Liver (tissue), 9 donors: ENCODE results near the gene RPL5. TPM values are rescaled to one million over a fixed set of nuclear protein-coding genes. Genes with fewer than 3 reads are reported as not detected.

ENCODE experiments used
- DNase-seq: peaks from one replicate; pipeline ENCODE4 v3.0.0-alpha.2; 2017; ENCODE audit warnings: low spot score
- H3K27ac ChIP-seq, 2 donors: one replicate each; pipeline ENCODE4 v1.7.0; 2013; ENCODE audit warnings: inconsistent platforms in 2 of 2, low read length in 2 of 2, control low read depth in 1 of 2, low read depth in 1 of 2, mild to moderate bottlenecking in 1 of 2
- H3K27me3 ChIP-seq, 4 donors: one replicate each; pipeline versions ENCODE4 v1.6.1 to v1.7.0; 2013; ENCODE audit warnings: low read length in 3 of 4, inconsistent platforms in 1 of 4, mild to moderate bottlenecking in 1 of 4, moderate library complexity in 1 of 4; ENCODE audit not compliant: control insufficient read depth in 4 of 4, insufficient read depth in 4 of 4
- H3K36me3 ChIP-seq, 4 donors: one replicate each; pipeline versions ENCODE4 v1.6.1 to v1.7.0; 2013; ENCODE audit warnings: low read length in 3 of 4, mild to moderate bottlenecking in 3 of 4, low read depth in 1 of 4, moderate library complexity in 1 of 4; ENCODE audit not compliant: control insufficient read depth in 4 of 4, insufficient read depth in 3 of 4
- H3K4me1 ChIP-seq, 4 donors: one replicate each; pipeline versions ENCODE4 v1.6.1 to v1.7.0; 2013; ENCODE audit warnings: low read length in 3 of 4, mild to moderate bottlenecking in 3 of 4, moderate library complexity in 1 of 4; ENCODE audit not compliant: control insufficient read depth in 4 of 4, insufficient read depth in 4 of 4
- H3K4me3 ChIP-seq, 3 donors: one replicate each; pipeline versions ENCODE4 v1.6.1 to v1.7.0; 2013; ENCODE audit warnings: low read length in 3 of 3, control low read depth in 1 of 3, low read depth in 1 of 3, mild to moderate bottlenecking in 1 of 3
- H3K9ac ChIP-seq, 2 donors: one replicate each; pipeline ENCODE4 v1.7.0; 2013; ENCODE audit warnings: low read length in 2 of 2, mild to moderate bottlenecking in 2 of 2, moderate library complexity in 2 of 2, control low read depth in 1 of 2, low read depth in 1 of 2
- H3K9me3 ChIP-seq, 4 donors: one replicate each; pipeline versions ENCODE4 v1.6.1 to v1.7.0; 2013; ENCODE audit warnings: low read length in 3 of 4; ENCODE audit not compliant: control insufficient read depth in 4 of 4
- ATF3 ChIP-seq: IDR thresholded peaks from 2 replicates; pipeline ENCODE4 v1.6.1; 2016; ENCODE audit warnings: antibody characterized with exemption
- CTCF ChIP-seq: fragments of 150-350 bp; IDR thresholded peaks from 2 replicates; pipeline ENCODE4 v1.5.1; 2017; ENCODE audit warnings: improper control_type of control experiment, low read depth, low read length; ENCODE audit not compliant: missing input control
- EGR1 ChIP-seq, 2 donors: IDR thresholded peaks; 2 replicates each; pipeline ENCODE4 v1.6.1; 2016 to 2018; ENCODE audit warnings: antibody characterized with exemption in 2 of 2, low read depth in 2 of 2
- FOXA1 ChIP-seq: IDR thresholded peaks from 2 replicates; pipeline ENCODE4 v1.6.1; 2016; ENCODE audit warnings: antibody characterized with exemption
- FOXA2 ChIP-seq: IDR thresholded peaks from 2 replicates; pipeline ENCODE4 v1.6.1; 2016; ENCODE audit warnings: antibody characterized with exemption
- GABPA ChIP-seq, 2 donors: IDR thresholded peaks in 1 of 2; conservative IDR thresholded peaks in 1 of 2; 2 replicates each; pipeline ENCODE4 v1.6.1; 2016; ENCODE audit warnings: antibody characterized with exemption in 2 of 2, mild to moderate bottlenecking in 1 of 2, moderate library complexity in 1 of 2
- HNF4A ChIP-seq, 2 donors: conservative IDR thresholded peaks; 2 replicates each; pipeline ENCODE4 v1.6.1; 2016; ENCODE audit warnings: antibody characterized with exemption in 2 of 2, mild to moderate bottlenecking in 2 of 2
- HNF4G ChIP-seq: IDR thresholded peaks from 2 replicates; pipeline ENCODE4 v1.6.1; 2016; ENCODE audit warnings: antibody characterized with exemption
- JUND ChIP-seq, 2 donors: IDR thresholded peaks; 2 replicates each; pipeline ENCODE4 v1.6.1; 2016; ENCODE audit warnings: antibody characterized with exemption in 2 of 2
- MAX ChIP-seq: IDR thresholded peaks from 2 replicates; pipeline ENCODE4 v1.6.1; 2016; ENCODE audit warnings: antibody characterized with exemption
- NR2F2 ChIP-seq: IDR thresholded peaks from 2 replicates; pipeline ENCODE4 v1.6.1; 2016; ENCODE audit warnings: antibody characterized with exemption
- RAD21 ChIP-seq, 2 donors: IDR thresholded peaks; 2 replicates each; pipeline ENCODE4 v1.6.1; 2016; ENCODE audit warnings: antibody characterized with exemption in 2 of 2, mild to moderate bottlenecking in 2 of 2
- REST ChIP-seq: IDR thresholded peaks from 2 replicates; pipeline ENCODE4 v1.6.1; 2016; ENCODE audit warnings: antibody characterized with exemption, mild to moderate bottlenecking
- RXRA ChIP-seq, 2 donors: IDR thresholded peaks; 2 replicates each; pipeline ENCODE4 v1.6.1; 2017 to 2018; ENCODE audit warnings: antibody characterized with exemption in 2 of 2, mild to moderate bottlenecking in 1 of 2
- SP1 ChIP-seq: IDR thresholded peaks from 2 replicates; pipeline ENCODE4 v1.6.1; 2018; ENCODE audit warnings: antibody characterized with exemption, mild to moderate bottlenecking
- TAF1 ChIP-seq: conservative IDR thresholded peaks from 2 replicates; pipeline ENCODE4 v1.6.1; 2016; ENCODE audit warnings: antibody characterized with exemption, mild to moderate bottlenecking
- YY1 ChIP-seq: IDR thresholded peaks from 2 replicates; pipeline ENCODE4 v1.6.1; 2016; ENCODE audit warnings: antibody characterized with exemption, mild to moderate bottlenecking
- ZBTB33 ChIP-seq: IDR thresholded peaks from 2 replicates; pipeline ENCODE4 v1.6.1; 2016; ENCODE audit warnings: antibody characterized with exemption
- WGBS: extraction: QIAGEN DNeasy Blood & Tissue Kit; methylation state at CpG from one replicate; pipeline ENCODE4 v1.1.7; 2013; 5-methylcytosine and 5-hydroxymethylcytosine counted together
- polyA plus RNA-seq, 2 donors: library from polyadenylated mRNA; stranded (reverse) in 1 of 2; unstranded in 1 of 2; fragments of 200-250 nt in 1 of 2; fragments of >200 nt in 1 of 2; fragmentation: Nextera tagmentation in 1 of 2; extraction: Ambion mirVana in 1 of 2; gene quantifications; one replicate each; pipeline versions ENCODE4 v1.2.1 to v1.2.3, GENCODE V29; 2013 to 2015
- total RNA-seq, 2 donors: library from RNA; depleted of rRNA; stranded (reverse); fragments of >200 nt; gene quantifications; one replicate each; pipeline ENCODE4 v1.2.3, GENCODE V29; 2014
- donor health status: healthy.
- donor health status: healthy.
- donor health status: healthy.
- donor health status: healthy.
- donor health status: healthy.

The RPL5 gene
- total and polyA plus RNA-seq, 4 donors = 336 to 765 (median 401) TPM

GRCh38 chr1:92884195-92884594 is 52.4 kb downstream of the RPL5 start:
- WGBS = 89% methylated on average over 1 of the region's 1 CpG
- TF ChIP-seq FOXA2 (no peak), GABPA (IDR thresholded peaks at IDR 0.05 in 1 of 2, conservative IDR thresholded peaks at IDR 0.05 in 1 of 2) (no peak), EGR1 (IDR thresholded peaks at IDR 0.05; ENCODE audit: low read depth in 2 of 2) (no peak), TAF1 (no peak), RAD21 (IDR thresholded peaks at IDR 0.05) (no peak), SP1 (no peak), MAX (no peak), CTCF (no peak), FOXA1 (no peak), HNF4A (conservative IDR thresholded peaks at IDR 0.05) (no peak)
- Histone ChIP-seq H3K27me3 (no peaks in the 10 kb centered on the region), H3K27ac (no peak overlapping the region), H3K36me3 (no peaks in the 10 kb centered on the region), H3K4me1 (peaks cover 0 to 8% (median 4%) of the 10 kb centered on the region in 4 donors), H3K4me3 (no peak overlapping the region), H3K9ac (no peak overlapping the region), H3K9me3 (no peaks in the 10 kb centered on the region)
- no peak for DNase-seq

GRCh38 chr1:92886886-92887419 is 55.1 kb downstream of the RPL5 start:
- Histone ChIP-seq H3K27ac (peak overlapping the region; percentile 28 to 41), H3K4me1 (peaks cover 0 to 8% (median 4%) of the 10 kb centered on the region in 4 donors), H3K27me3 (no peaks in the 10 kb centered on the region), H3K9me3 (no peaks in the 10 kb centered on the region), H3K4me3 (no peak overlapping the region), H3K36me3 (no peaks in the 10 kb centered on the region), H3K9ac (no peak overlapping the region)
- DNase-seq = peak; percentile 40
- peak in 1 of 2 donors; percentile 80 for TF ChIP-seq EGR1 (IDR thresholded peaks at IDR 0.05; ENCODE audit: low read depth in 2 of 2)
- TF ChIP-seq MAX = no peak
- TF ChIP-seq CTCF = no peak
- TF ChIP-seq YY1 = peak; percentile 94
- peak; percentile 80 for TF ChIP-seq FOXA1
- TF ChIP-seq JUND (IDR thresholded peaks at IDR 0.05) = peak; percentile 49 to 65
- peak; percentile 9 for TF ChIP-seq ATF3
- peak; percentile 30 for TF ChIP-seq HNF4G
- peak; percentile 72 to 84 for TF ChIP-seq RXRA (IDR thresholded peaks at IDR 0.05)
- TF ChIP-seq GABPA (IDR thresholded peaks at IDR 0.05 in 1 of 2, conservative IDR thresholded peaks at IDR 0.05 in 1 of 2) = no peak
- no peak for TF ChIP-seq NR2F2
- peak; percentile 81 to 84 for TF ChIP-seq HNF4A (conservative IDR thresholded peaks at IDR 0.05)
- no peak for TF ChIP-seq TAF1
- peak; percentile 34 to 36 for TF ChIP-seq RAD21 (IDR thresholded peaks at IDR 0.05)
- peak; percentile 71 for TF ChIP-seq FOXA2
- peak; percentile 73 for TF ChIP-seq ZBTB33
- peak; percentile 51 for TF ChIP-seq REST
- peak; percentile 81 for TF ChIP-seq SP1
- WGBS = 39% methylated on average over 2 of the region's 2 CpGs
